Aorta (tissue), 5 donors: ENCODE results near the gene MGLL. TPM values are rescaled to one million over a fixed set of nuclear protein-coding genes. Genes with fewer than 3 reads are reported as not detected.
"Not testable (repeated sequence)": the region's sequence is repeated elsewhere in the genome, so short reads cannot be mapped to it uniquely, and the experiment has no call there.

Source experiments
- ATAC-seq: fragments of 200-7000 bp; cut with Tn5 transposase; one replicate; pipeline ENCODE4 v1.9.1; 2022; ENCODE audit warnings: moderate library complexity; ENCODE audit not compliant: low FRiP score
- DNase-seq, 2 donors: peaks; one replicate each; pipeline ENCODE4 v3.0.0-alpha.2; 2020
- H3K27ac ChIP-seq, 2 donors: one replicate each; pipeline ENCODE4 v1.5.1; 2013; ENCODE audit warnings: low read length in 2 of 2, mild to moderate bottlenecking in 2 of 2, moderate library complexity in 2 of 2, control low read depth in 1 of 2, inconsistent platforms in 1 of 2, low read depth in 1 of 2
- H3K27me3 ChIP-seq, 2 donors: one replicate each; pipeline ENCODE4 v1.6.1; 2013; ENCODE audit warnings: control low read depth in 1 of 2, low read length in 1 of 2, mild to moderate bottlenecking in 1 of 2, moderate library complexity in 1 of 2; ENCODE audit not compliant: insufficient read depth in 2 of 2, control insufficient read depth in 1 of 2
- H3K36me3 ChIP-seq, 2 donors: one replicate each; pipeline ENCODE4 v1.6.1; 2013; ENCODE audit warnings: control low read depth in 1 of 2, low read length in 1 of 2, mild to moderate bottlenecking in 1 of 2; ENCODE audit not compliant: insufficient read depth in 2 of 2, control insufficient read depth in 1 of 2
- H3K4me1 ChIP-seq, 2 donors: one replicate each; pipeline ENCODE4 v1.6.1; 2013; ENCODE audit warnings: low read length in 2 of 2, control low read depth in 1 of 2, mild to moderate bottlenecking in 1 of 2, moderate library complexity in 1 of 2; ENCODE audit not compliant: insufficient read depth in 2 of 2, control insufficient read depth in 1 of 2
- H3K4me3 ChIP-seq, 2 donors: one replicate each; pipeline ENCODE4 v1.5.1; 2013; ENCODE audit warnings: low read length in 2 of 2, control low read depth in 1 of 2, mild to moderate bottlenecking in 1 of 2
- H3K9me3 ChIP-seq: one replicate; pipeline ENCODE4 v1.6.1; 2013; ENCODE audit warnings: mild to moderate bottlenecking, low read length; ENCODE audit not compliant: control insufficient read depth
- WGBS, 2 donors: extraction: QIAGEN DNeasy Blood & Tissue Kit; methylation state at CpG; one replicate each; pipeline ENCODE4 v1.1.7; 2013; 5-methylcytosine and 5-hydroxymethylcytosine counted together
- intact Hi-C, 2 donors: fragments of 100-400 bp; cut with DNase I; formaldehyde crosslinking; loops; one replicate each; pipeline versions ENCODE4 v1.14.2 to v1.15.0; 2022
- polyA plus RNA-seq, 2 donors: library from polyadenylated mRNA; stranded (reverse); fragments of 200-250 nt; gene quantifications; one replicate each; pipeline ENCODE4 v1.2.3, GENCODE V29; 2013
- total RNA-seq, 2 donors: library from RNA; stranded (reverse); fragmentation: NEBNext Ultra II Directional; extraction: Animal tissue kit (Norgen Biotek cat#: 25700); gene quantifications; one replicate each; pipeline ENCODE4 v1.2.1, GENCODE V29; 2021
- donor health status: healthy with polysubstance abuse.
- donor health status: Bipolar disorder and iron deficiency.
- donor health status: DM: no; HTN: no; CAD: no.
- donor health status: DM: no; HTN: no; CAD: no.
- donor health status: DM: yes; HTN: yes; CAD: no.

Gene MGLL
- total and polyA plus RNA-seq, 4 donors, result 18.3 to 85.3 (median 50.7) TPM

DNA sequence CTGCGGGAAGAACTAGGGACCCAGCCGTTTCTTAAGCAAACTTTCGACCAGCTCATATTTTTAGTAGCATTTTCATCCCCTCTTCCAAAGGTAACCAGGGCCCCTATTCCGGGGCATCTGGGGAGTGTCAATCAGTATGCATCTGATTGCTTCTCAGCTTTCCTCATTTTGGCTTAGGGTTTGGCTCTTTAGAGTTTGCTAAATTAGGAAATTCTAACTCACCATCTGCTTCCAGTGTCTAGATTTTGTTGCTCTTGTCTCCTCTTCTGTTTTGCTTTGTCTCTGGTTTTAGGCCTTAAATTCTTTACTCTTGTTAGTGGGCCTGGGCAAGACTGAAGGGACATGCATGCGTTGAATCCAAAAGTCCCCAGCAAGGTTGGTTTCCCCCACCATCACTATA is 159.2 kb downstream of the MGLL start:
- Histone ChIP-seq H3K27ac (no peak overlapping the region), H3K4me3 (no peak overlapping the region), H3K4me1 (no peaks in the 10 kb centered on the region), H3K9me3 (no peaks in the 10 kb centered on the region), H3K36me3 (no peaks in the 10 kb centered on the region), H3K27me3 (no peaks in the 10 kb centered on the region)
- ATAC-seq, result no peak
- intact Hi-C loops, result no loop called here
- 61 to 80% methylated on average over 5 of the region's 5 CpGs for WGBS, 2 donors
- peak in 1 of 2 donors; percentile 5 for DNase-seq

GRCh38 chr3:127662001-127662469 is 160.3 kb downstream of the MGLL start:
- H3K4me3 ChIP-seq, result no peak overlapping the region
- no peak for ATAC-seq
- H3K27ac ChIP-seq, result no peak overlapping the region
- H3K36me3 ChIP-seq, result no peaks in the 10 kb centered on the region
- intact Hi-C loops, result no loop called here
- no peaks in the 10 kb centered on the region for H3K9me3 ChIP-seq
- WGBS, 2 donors, result 66 to 67% methylated on average over 11 of the region's 11 CpGs
- DNase-seq, result peak in 1 of 2 donors; percentile 68
- H3K4me1 ChIP-seq, result no peaks in the 10 kb centered on the region
- H3K27me3 ChIP-seq, result no peaks in the 10 kb centered on the region

DNA sequence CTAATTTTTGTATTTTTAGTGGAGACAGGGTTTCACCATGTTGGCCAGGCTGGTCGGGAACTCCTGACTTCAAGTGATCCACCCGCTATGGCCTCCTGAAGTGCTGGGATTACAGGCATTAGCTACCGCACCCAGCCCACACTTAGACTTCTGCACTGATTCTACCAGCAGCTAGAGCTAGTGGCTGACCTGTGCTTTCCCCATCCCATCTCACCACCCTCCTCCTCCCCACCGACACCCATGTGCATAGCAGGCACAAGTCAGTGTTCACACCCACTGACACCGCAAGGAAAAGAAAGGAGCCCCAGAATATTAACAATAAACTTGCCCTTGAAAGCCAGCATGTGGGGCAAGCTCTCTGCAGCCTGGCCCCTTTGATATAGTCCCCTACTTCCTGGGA is 160.7 kb downstream of the MGLL start:
- no peak for DNase-seq
- WGBS, 2 donors, result 94 to 97% methylated on average over 5 of the region's 5 CpGs
- no peak for ATAC-seq
- Histone ChIP-seq H3K27me3 (no peaks in the 10 kb centered on the region), H3K4me1 (no peaks in the 10 kb centered on the region), H3K9me3 (no peaks in the 10 kb centered on the region), H3K27ac (no peak overlapping the region), H3K4me3 (no peak overlapping the region), H3K36me3 (no peaks in the 10 kb centered on the region)
- intact Hi-C loops, result no loop called here

DNA sequence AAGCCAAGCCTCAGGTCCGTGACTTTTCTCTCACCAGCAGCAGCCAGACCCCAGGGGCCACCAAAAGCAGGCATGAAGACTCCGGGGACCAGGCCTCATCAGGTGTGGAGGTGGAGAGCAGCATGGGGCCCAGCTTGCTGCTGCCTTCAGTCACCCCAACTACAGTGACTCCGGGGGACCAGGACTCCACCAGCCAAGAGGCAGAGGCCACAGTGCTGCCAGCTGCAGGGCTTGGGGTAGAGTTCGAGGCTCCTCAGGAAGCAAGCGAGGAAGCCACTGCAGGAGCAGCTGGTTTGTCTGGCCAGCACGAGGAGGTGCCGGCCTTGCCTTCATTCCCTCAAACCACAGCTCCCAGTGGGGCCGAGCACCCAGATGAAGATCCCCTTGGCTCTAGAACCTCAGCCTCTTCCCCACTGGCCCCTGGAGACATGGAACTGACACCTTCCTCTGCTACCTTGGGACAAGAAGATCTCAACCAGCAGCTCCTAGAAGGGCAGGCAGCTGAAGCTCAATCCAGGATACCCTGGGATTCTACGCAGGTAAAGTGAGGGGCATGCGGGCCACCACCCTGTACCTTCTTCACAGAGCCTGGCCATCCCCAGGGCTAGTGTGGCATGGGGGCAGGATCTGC is 161.6 kb downstream of the MGLL start:
- H3K4me3 ChIP-seq, result no peak overlapping the region
- WGBS, 2 donors, result 97 to 99% methylated on average over 10 of the region's 10 CpGs
- no peak overlapping the region for H3K27ac ChIP-seq
- no peaks in the 10 kb centered on the region for H3K36me3 ChIP-seq
- intact Hi-C loops, result no loop called here
- DNase-seq (peak in 1 of 2 donors; percentile 62), ATAC-seq (no peak)
- H3K27me3 ChIP-seq, result no peaks in the 10 kb centered on the region
- H3K9me3 ChIP-seq, result no peaks in the 10 kb centered on the region
- no peaks in the 10 kb centered on the region for H3K4me1 ChIP-seq

DNA sequence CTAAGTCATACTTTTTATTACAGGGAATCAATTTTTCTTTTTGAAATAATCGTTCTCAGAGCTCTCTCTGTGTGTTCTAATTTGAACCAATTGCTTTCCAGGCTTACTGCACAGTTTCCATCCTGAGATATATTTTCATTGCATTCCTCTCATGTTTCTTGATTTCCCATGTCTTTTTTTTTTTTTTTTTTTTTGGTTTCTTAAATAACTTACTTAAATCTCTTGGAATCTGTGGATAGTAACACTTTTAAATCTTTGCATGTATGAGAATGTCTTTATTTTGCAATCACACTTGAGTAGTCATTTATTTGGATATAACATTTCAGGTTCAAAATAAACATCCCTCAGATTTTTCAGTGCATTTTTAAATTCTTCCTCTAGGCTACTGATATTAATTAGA is 164.1 kb downstream of the MGLL start:
- WGBS, 2 donors, result 3 to 11% methylated on average over 1 of the region's 1 CpG
- no peak overlapping the region for H3K4me3 ChIP-seq
- no peak for ATAC-seq
- H3K36me3 ChIP-seq, result no peaks in the 10 kb centered on the region
- H3K9me3 ChIP-seq, result no peaks in the 10 kb centered on the region
- H3K27me3 ChIP-seq, result no peaks in the 10 kb centered on the region
- H3K4me1 ChIP-seq, result no peaks in the 10 kb centered on the region
- DNase-seq, result no peak
- no peak overlapping the region for H3K27ac ChIP-seq
- intact Hi-C loops, result loop anchor here in 1 of 2 donors (10.0 kb wide), 1 partner anchor 167 kb away; the partner anchor contains the start of gene MGLL

DNA sequence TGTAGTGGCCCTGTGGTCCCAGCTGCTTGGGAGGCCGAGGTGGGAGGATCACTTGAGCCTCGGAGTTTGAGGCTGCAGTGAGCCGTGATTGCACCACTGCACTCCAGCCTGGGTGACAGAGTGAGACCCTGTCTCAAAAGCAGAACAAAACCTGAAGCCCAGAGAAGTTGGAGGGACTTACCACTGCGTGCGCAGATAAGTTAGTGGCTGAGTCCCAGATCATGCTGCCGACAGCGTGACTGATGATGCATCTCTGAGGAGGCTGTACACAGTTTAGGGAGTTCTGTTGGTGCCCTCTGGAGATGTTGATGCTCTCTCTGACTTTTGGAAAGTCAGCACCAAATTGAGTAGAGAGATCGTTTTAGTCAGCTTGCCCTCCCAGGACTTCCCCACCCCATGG is 165.4 kb downstream of the MGLL start:
- H3K27me3 ChIP-seq, result no peaks in the 10 kb centered on the region
- no peak overlapping the region for H3K4me3 ChIP-seq
- no peak for ATAC-seq
- no peaks in the 10 kb centered on the region for H3K4me1 ChIP-seq
- intact Hi-C loops, result loop anchor here in 1 of 2 donors (10.0 kb wide), 1 partner anchor 168 kb away; the partner anchor contains the start of gene MGLL
- 93 to 94% methylated on average over 8 of the region's 8 CpGs for WGBS, 2 donors
- no peaks in the 10 kb centered on the region for H3K36me3 ChIP-seq
- H3K9me3 ChIP-seq, result no peaks in the 10 kb centered on the region
- no peak overlapping the region for H3K27ac ChIP-seq
- peak in 1 of 2 donors; percentile 32 for DNase-seq

DNA sequence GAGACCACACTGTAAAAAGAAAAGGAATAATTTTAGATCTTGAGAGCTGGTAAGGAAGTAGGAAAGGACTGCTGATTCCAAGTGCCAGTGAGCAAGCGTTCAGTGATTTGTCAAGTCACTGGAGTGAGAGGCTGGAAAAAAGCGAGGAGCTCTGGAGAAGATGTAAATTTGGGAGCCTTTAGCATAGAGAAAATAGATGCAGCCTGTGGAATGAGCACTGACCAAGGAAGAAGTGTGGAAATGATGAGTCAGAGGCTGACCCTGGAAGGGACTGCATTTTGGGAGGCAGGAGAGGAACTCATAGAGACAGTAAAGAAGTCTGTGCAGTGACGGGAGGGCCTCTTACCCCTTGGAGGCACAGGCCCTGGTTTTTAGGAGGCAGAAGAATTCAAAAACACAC is 166.7 kb downstream of the MGLL start:
- ATAC-seq (peak; percentile 60), DNase-seq (peak in 1 of 2 donors; percentile 39)
- H3K4me1 ChIP-seq, result no peaks in the 10 kb centered on the region
- H3K27ac ChIP-seq, result peak overlapping the region; percentile 28 to 69
- intact Hi-C loops, result loop anchor here (2.0 to 10.0 kb wide), 2 partner anchors 35 to 169 kb away; partner anchors contain the start of gene MGLL (in 1 of the 2)
- no peaks in the 10 kb centered on the region for H3K27me3 ChIP-seq
- 9 to 14% methylated on average over 3 of the region's 3 CpGs for WGBS, 2 donors
- no peaks in the 10 kb centered on the region for H3K9me3 ChIP-seq
- H3K36me3 ChIP-seq, result no peaks in the 10 kb centered on the region
- no peak overlapping the region for H3K4me3 ChIP-seq

GRCh38 chr3:127654993-127655392 is 167.3 kb downstream of the MGLL start:
- not testable (repeated sequence) for H3K27me3 ChIP-seq, H3K4me1 ChIP-seq, H3K4me3 ChIP-seq, H3K36me3 ChIP-seq, H3K27ac ChIP-seq, ATAC-seq, DNase-seq, H3K9me3 ChIP-seq
- 92 to 94% methylated on average over 6 of the region's 6 CpGs for WGBS, 2 donors
- intact Hi-C loops, result loop anchor here (2.0 to 10.0 kb wide), 4 partner anchors 36 to 317 kb away; partner anchors contain the start of gene MGLL (in 1 of the 2)

DNA sequence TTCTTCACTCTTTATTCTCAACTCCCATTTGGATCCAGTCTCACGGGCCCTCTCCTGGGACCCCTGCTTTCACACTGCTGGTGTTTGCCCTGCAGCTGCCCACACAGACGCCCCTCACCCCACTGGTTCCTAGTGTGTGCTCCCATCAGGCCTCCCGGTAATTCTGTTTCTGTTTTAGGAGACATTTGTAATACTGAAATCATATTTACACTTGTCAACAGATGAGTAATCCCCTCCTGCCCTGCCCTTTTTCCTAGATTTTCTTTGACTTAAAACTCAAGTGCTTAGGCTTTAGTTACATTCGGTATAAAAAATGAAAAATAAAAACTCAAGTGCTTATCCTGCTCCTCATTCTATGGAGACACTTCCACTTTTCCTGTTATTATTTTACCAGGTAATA is 167.9 kb downstream of the MGLL start:
- Histone ChIP-seq H3K4me3 (no peak overlapping the region), H3K4me1 (no peaks in the 10 kb centered on the region), H3K27me3 (no peaks in the 10 kb centered on the region), H3K36me3 (no peaks in the 10 kb centered on the region), H3K9me3 (no peaks in the 10 kb centered on the region), H3K27ac (no peak overlapping the region)
- WGBS, 2 donors, result 57 to 74% methylated on average over 4 of the region's 4 CpGs
- intact Hi-C loops, result loop anchor here (2.0 to 10.0 kb wide), 4 partner anchors 36 to 318 kb away; partner anchors contain the start of gene MGLL (in 1 of the 2)
- DNase-seq, result peak in 1 of 2 donors; percentile 46
- ATAC-seq, result no peak
